ENCODE data around the gene GPR52.

DNA sequence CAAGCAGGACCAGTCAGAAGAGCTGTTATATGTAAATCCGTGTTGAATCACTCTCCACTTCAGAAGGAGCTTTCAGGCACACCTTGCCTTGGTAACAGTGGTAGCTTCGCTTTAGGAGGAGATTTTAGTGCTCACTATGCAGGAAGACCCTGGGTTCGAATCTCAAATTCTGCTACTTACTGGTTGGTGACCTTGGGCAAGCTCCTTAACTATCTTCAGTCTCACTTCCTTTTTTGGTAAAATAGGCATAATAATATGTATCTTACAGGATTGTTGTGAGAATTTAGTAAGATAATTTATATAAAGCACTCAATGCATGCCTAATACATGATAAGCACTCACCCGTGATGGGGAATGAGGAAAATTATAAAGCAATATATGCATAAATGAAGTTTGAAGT, 46.7 kb upstream of the GPR52 start:
- TF ChIP-seq, protein P1, sequence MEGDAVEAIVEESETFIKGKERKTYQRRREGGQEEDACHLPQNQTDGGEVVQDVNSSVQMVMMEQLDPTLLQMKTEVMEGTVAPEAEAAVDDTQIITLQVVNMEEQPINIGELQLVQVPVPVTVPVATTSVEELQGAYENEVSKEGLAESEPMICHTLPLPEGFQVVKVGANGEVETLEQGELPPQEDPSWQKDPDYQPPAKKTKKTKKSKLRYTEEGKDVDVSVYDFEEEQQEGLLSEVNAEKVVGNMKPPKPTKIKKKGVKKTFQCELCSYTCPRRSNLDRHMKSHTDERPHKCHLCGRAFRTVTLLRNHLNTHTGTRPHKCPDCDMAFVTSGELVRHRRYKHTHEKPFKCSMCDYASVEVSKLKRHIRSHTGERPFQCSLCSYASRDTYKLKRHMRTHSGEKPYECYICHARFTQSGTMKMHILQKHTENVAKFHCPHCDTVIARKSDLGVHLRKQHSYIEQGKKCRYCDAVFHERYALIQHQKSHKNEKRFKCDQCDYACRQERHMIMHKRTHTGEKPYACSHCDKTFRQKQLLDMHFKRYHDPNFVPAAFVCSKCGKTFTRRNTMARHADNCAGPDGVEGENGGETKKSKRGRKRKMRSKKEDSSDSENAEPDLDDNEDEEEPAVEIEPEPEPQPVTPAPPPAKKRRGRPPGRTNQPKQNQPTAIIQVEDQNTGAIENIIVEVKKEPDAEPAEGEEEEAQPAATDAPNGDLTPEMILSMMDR (IDR thresholded peaks at IDR 0.05; ENCODE audit: insufficient read depth, low read length, poor library complexity, severe bottlenecking): no peak
- TF ChIP-seq EZH2phosphoT487 (conservative IDR thresholded peaks at IDR 0.05; ENCODE audit: low read length): no peak
